GM23338 (cell line): ENCODE data around the gene GTPBP10. TPM values are rescaled to one million over a fixed set of nuclear protein-coding genes. Genes with fewer than 3 reads are reported as not detected.

Source experiments
- ATAC-seq: fragments of 200-7000 bp; cut with Tn5 transposase; 3 replicates; pipeline ENCODE4 v1.9.1; 2020
- DNase-seq: peaks from one replicate; pipeline ENCODE4 v3.0.0-alpha.2; 2015; ENCODE audit warnings: low spot score
- H2AFZ ChIP-seq: fragments of 200-600 bp; sonication (generic); 2 replicates; pipeline ENCODE4 v1.8.0; 2016; ENCODE audit warnings: antibody characterized with exemption, mild to moderate bottlenecking, moderate library complexity
- H3F3A ChIP-seq: fragments of 200-600 bp; sonication (generic); replicated peaks from 2 replicates; pipeline ENCODE4 v1.8.0; 2017; ENCODE audit warnings: antibody characterized with exemption, mixed run types, low read depth
- H3K27ac ChIP-seq: fragments of 200-600 bp; sonication (generic); 2 replicates; pipeline ENCODE4 v1.6.1; 2016; ENCODE audit warnings: low read depth
- H3K27me3 ChIP-seq: fragments of 200-600 bp; sonication (generic); 2 replicates; pipeline ENCODE4 v1.8.0; 2016; ENCODE audit warnings: mild to moderate bottlenecking, mixed run types, moderate library complexity; ENCODE audit not compliant: insufficient read depth
- H3K36me3 ChIP-seq: fragments of 200-600 bp; sonication (generic); 2 replicates; pipeline ENCODE4 v1.8.0; 2016; ENCODE audit warnings: mild to moderate bottlenecking; ENCODE audit not compliant: insufficient read depth
- H3K4me1 ChIP-seq: fragments of 200-600 bp; sonication (generic); 2 replicates; pipeline ENCODE4 v1.8.0; 2016; ENCODE audit warnings: mild to moderate bottlenecking, moderate library complexity; ENCODE audit not compliant: insufficient read depth
- H3K4me2 ChIP-seq: fragments of 200-600 bp; sonication (generic); 2 replicates; pipeline ENCODE4 v1.7.1; 2017; ENCODE audit warnings: mixed run types
- H3K4me3 ChIP-seq: fragments of 200-600 bp; sonication (generic); 2 replicates; pipeline ENCODE4 v1.6.1; 2016; ENCODE audit warnings: mixed run types
- H3K79me2 ChIP-seq: fragments of 200-600 bp; sonication (generic); replicated peaks from 2 replicates; pipeline ENCODE4 v1.8.0; 2017; ENCODE audit warnings: mild to moderate bottlenecking; ENCODE audit not compliant: insufficient read depth
- H3K9me2 ChIP-seq: fragments of 200-600 bp; sonication (generic); 2 replicates; pipeline ENCODE4 v1.8.0; 2017; ENCODE audit not compliant: insufficient read depth
- H4K20me1 ChIP-seq: fragments of 200-600 bp; sonication (generic); replicated peaks from 2 replicates; pipeline ENCODE4 v1.8.0; 2017; ENCODE audit warnings: mild to moderate bottlenecking; ENCODE audit not compliant: insufficient read depth
- H3K27ac Mint-ChIP-seq: 2 replicates; pipeline ENCODE4 v1.8.0; 2020; ENCODE audit warnings: inconsistent platforms, mild to moderate bottlenecking, moderate library complexity, mixed read lengths
- H3K27me3 Mint-ChIP-seq: 3 replicates; pipeline ENCODE4 v1.8.0; 2022; ENCODE audit warnings: low read depth, mild to moderate bottlenecking, moderate library complexity, mixed read lengths, inconsistent platforms; ENCODE audit not compliant: insufficient read depth, poor library complexity
- H3K36me3 Mint-ChIP-seq: 3 replicates; pipeline ENCODE4 v1.8.0; 2021; ENCODE audit warnings: low read depth, mild to moderate bottlenecking, inconsistent platforms, moderate library complexity, mixed read lengths
- H3K4me1 Mint-ChIP-seq: 3 replicates; pipeline ENCODE4 v1.8.0; 2020; ENCODE audit warnings: mild to moderate bottlenecking, inconsistent platforms, mixed read lengths
- H3K4me3 Mint-ChIP-seq: 3 replicates; pipeline ENCODE4 v1.8.0; 2021; ENCODE audit warnings: moderate library complexity, mild to moderate bottlenecking, inconsistent platforms, mixed read lengths
- H3K9me3 Mint-ChIP-seq: 3 replicates; pipeline ENCODE4 v1.8.0; 2020; ENCODE audit warnings: moderate library complexity, mild to moderate bottlenecking, inconsistent platforms, mixed read lengths
- CREB1 ChIP-seq: fragments of 250-450 bp; sonication (Bioruptor Pico); IDR thresholded peaks from 2 replicates; pipeline ENCODE4 v1.5.0; 2020; ENCODE audit warnings: low read depth, mild to moderate bottlenecking, moderate library complexity
- CTCF ChIP-seq, 2 experiments: fragments of 200-600 bp in 1 of 2; sonication (generic) in 1 of 2; conservative IDR thresholded peaks; 2 replicates each; pipeline versions ENCODE4 v1.5.1 to v1.6.1; 2016 to 2017; ENCODE audit warnings: antibody characterized with exemption in 2 of 2, low read depth in 2 of 2, mild to moderate bottlenecking in 2 of 2, moderate library complexity in 1 of 2
- EZH2 ChIP-seq: fragments of 200-600 bp; sonication (generic); IDR thresholded peaks from one replicate; pipeline ENCODE4 v1.8.0; 2017; ENCODE audit warnings: antibody characterized with exemption, mild to moderate bottlenecking, low read depth; ENCODE audit not compliant: unreplicated experiment
- EZH2phosphoT487 ChIP-seq: fragments of 200-600 bp; sonication (generic); IDR thresholded peaks from one replicate; pipeline ENCODE4 v1.8.1; 2018; ENCODE audit warnings: antibody characterized with exemption; ENCODE audit not compliant: unreplicated experiment
- JUNB ChIP-seq: IDR thresholded peaks from one replicate; pipeline ENCODE4 v1.6.1; 2016; ENCODE audit warnings: antibody characterized with exemption; ENCODE audit not compliant: unreplicated experiment
- NANOG ChIP-seq: IDR thresholded peaks from 2 replicates; pipeline ENCODE4 v1.6.1; 2016; ENCODE audit warnings: antibody characterized with exemption, borderline replicate concordance
- STAT1 ChIP-seq: IDR thresholded peaks from one replicate; pipeline ENCODE4 v1.6.1; 2016; ENCODE audit warnings: antibody characterized with exemption; ENCODE audit not compliant: unreplicated experiment
- ZNF114 ChIP-seq: fragments of 250-450 bp; sonication (Bioruptor Pico); IDR thresholded peaks from 2 replicates; pipeline ENCODE4 v1.5.0; 2020; ENCODE audit warnings: mild to moderate bottlenecking, moderate library complexity
- ZNF331 ChIP-seq: fragments of 250-450 bp; sonication (Bioruptor Pico); IDR thresholded peaks from 2 replicates; pipeline ENCODE4 v1.5.0; 2020; ENCODE audit warnings: low read depth, mild to moderate bottlenecking, moderate library complexity
- ZNF462 ChIP-seq: fragments of 250-450 bp; sonication (Bioruptor Pico); IDR thresholded peaks from 2 replicates; pipeline ENCODE4 v1.5.0; 2020; ENCODE audit warnings: mild to moderate bottlenecking, moderate library complexity
- polyA plus RNA-seq: library from polyadenylated mRNA; unstranded; fragments of >200 nt; fragmentation: Nextera tagmentation; extraction: Ambion mirVana; gene quantifications from 2 replicates; pipeline ENCODE4 v1.2.1, GENCODE V29; 2016
- total RNA-seq: library from RNA; depleted of rRNA; stranded (reverse); fragments of >200 nt; shearing (Covaris generic); gene quantifications from 2 replicates; pipeline ENCODE4 v1.2.3, GENCODE V29; 2014
- TF ChIP-seq, protein P1 (sequence below): IDR thresholded peaks from 2 replicates; pipeline ENCODE4 v1.6.1; 2016; ENCODE audit warnings: antibody characterized with exemption
- TF ChIP-seq, protein P2 (sequence below): IDR thresholded peaks from one replicate; pipeline ENCODE4 v1.6.1; 2018; ENCODE audit warnings: antibody characterized with exemption; ENCODE audit not compliant: unreplicated experiment

Gene GTPBP10
- total and polyA plus RNA-seq, 2 experiments from 2014 or later = 15.1 to 23.0 TPM

- no peak for TF ChIP-seq EZH2
- TF ChIP-seq ZNF114 (CRISPR knock-in tag) = no peak
- TF ChIP-seq ZNF331 (CRISPR knock-in tag) = no peak
- TF ChIP-seq, protein P1, sequence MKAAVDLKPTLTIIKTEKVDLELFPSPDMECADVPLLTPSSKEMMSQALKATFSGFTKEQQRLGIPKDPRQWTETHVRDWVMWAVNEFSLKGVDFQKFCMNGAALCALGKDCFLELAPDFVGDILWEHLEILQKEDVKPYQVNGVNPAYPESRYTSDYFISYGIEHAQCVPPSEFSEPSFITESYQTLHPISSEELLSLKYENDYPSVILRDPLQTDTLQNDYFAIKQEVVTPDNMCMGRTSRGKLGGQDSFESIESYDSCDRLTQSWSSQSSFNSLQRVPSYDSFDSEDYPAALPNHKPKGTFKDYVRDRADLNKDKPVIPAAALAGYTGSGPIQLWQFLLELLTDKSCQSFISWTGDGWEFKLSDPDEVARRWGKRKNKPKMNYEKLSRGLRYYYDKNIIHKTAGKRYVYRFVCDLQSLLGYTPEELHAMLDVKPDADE = no peak
- no peak for TF ChIP-seq CREB1 (CRISPR knock-in tag)
- no peak for TF ChIP-seq EZH2phosphoT487
- no peak for TF ChIP-seq STAT1
Observed at GRCh38 chr7:90413185-90413528, 66.6 kb downstream of the GTPBP10 start (continued).

DNA sequence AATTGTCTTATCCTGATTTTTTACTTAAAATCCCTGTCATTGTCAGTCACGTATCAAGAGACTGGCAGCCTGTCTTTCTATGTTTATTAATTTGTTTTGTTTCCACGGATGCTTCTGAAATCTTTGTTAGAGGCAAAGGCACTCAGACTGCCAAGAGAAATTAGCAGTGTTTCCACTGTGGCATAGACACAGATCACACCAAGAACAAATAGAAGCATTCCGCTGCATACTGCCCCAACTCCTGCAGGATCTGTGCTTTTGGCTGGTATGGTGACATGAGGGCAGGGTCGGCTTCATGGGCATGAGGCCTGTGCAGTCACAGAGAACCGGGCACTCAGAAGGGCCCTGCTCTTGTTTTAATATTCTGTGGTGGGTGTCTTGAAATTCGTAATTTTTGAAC lies 75.1 kb downstream of the GTPBP10 start:
- Histone ChIP-seq H3K4me1 (no peaks in the 10 kb centered on the region), H3K4me2 (no peak overlapping the region), H3K9me2 (0 out of 2 replicates have a peak, but pooled peaks cover 4% of the 10 kb centered on the region), H3K4me3 (no peak overlapping the region), H4K20me1 (no peaks in the 10 kb centered on the region), H3K27me3 (no peaks in the 10 kb centered on the region), H3K27ac (no peak overlapping the region), H3K36me3 (no peaks in the 10 kb centered on the region), H3F3A (no peaks in the 10 kb centered on the region), H2AFZ (no peak overlapping the region), H3K79me2 (no peaks in the 10 kb centered on the region)
- H3K4me3 Mint-ChIP-seq = no peak overlapping the region
- H3K27me3 Mint-ChIP-seq = no peaks in the 10 kb centered on the region
- no peak for DNase-seq
- no peak for ATAC-seq
- no peak overlapping the region; the same call in 1 of the 2 replicates for H3K27ac Mint-ChIP-seq
- peaks cover 12% of the 10 kb centered on the region; the same call in 1 of the 3 replicates for H3K36me3 Mint-ChIP-seq
- H3K4me1 Mint-ChIP-seq = no peaks in the 10 kb centered on the region
- H3K9me3 Mint-ChIP-seq = peaks cover 10% of the 10 kb centered on the region
- no peak for TF ChIP-seq ZNF462 (CRISPR knock-in tag)
- TF ChIP-seq, protein P2, sequence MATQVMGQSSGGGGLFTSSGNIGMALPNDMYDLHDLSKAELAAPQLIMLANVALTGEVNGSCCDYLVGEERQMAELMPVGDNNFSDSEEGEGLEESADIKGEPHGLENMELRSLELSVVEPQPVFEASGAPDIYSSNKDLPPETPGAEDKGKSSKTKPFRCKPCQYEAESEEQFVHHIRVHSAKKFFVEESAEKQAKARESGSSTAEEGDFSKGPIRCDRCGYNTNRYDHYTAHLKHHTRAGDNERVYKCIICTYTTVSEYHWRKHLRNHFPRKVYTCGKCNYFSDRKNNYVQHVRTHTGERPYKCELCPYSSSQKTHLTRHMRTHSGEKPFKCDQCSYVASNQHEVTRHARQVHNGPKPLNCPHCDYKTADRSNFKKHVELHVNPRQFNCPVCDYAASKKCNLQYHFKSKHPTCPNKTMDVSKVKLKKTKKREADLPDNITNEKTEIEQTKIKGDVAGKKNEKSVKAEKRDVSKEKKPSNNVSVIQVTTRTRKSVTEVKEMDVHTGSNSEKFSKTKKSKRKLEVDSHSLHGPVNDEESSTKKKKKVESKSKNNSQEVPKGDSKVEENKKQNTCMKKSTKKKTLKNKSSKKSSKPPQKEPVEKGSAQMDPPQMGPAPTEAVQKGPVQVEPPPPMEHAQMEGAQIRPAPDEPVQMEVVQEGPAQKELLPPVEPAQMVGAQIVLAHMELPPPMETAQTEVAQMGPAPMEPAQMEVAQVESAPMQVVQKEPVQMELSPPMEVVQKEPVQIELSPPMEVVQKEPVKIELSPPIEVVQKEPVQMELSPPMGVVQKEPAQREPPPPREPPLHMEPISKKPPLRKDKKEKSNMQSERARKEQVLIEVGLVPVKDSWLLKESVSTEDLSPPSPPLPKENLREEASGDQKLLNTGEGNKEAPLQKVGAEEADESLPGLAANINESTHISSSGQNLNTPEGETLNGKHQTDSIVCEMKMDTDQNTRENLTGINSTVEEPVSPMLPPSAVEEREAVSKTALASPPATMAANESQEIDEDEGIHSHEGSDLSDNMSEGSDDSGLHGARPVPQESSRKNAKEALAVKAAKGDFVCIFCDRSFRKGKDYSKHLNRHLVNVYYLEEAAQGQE = no peak
- TF ChIP-seq, protein P1 = no peak
- no peak for TF ChIP-seq NANOG
- no peak for TF ChIP-seq CTCF (conservative IDR thresholded peaks at IDR 0.05; ENCODE audit: low read depth in 2 of 2)
- no peak for TF ChIP-seq EZH2phosphoT487
- TF ChIP-seq JUNB = no peak
- no peak for TF ChIP-seq ZNF114 (CRISPR knock-in tag)
